PC-3 (cell line): ENCODE data around the gene LAMA3. TPM values are rescaled to one million over a fixed set of nuclear protein-coding genes. Genes with fewer than 3 reads are reported as not detected.

Source experiments
- ATAC-seq: fragments of 200-7000 bp; cut with Tn5 transposase; 2 replicates; pipeline ENCODE4 v1.9.1; 2020; ENCODE audit warnings: mild to moderate bottlenecking, moderate library complexity
- BruUV-seq: library from RNA; stranded (reverse); fragments of 400-500 nt; replicated peaks from 2 replicates; lab custom pipeline; 2021; lab: Mats Ljungman, UMichigan
- CTCF ChIA-PET: fragments of 300-600 bp; sonication (Branson Sonifier 250); formaldehyde crosslinking; loops from one replicate; lab custom pipeline; 2022; ENCODE audit warnings: antibody characterized with exemption; lab: Charles Lee
- POLR2A ChIA-PET: fragments of 300-600 bp; sonication (Branson Sonifier 250); formaldehyde crosslinking; loops from one replicate; lab custom pipeline; 2022; ENCODE audit warnings: antibody characterized with exemption; ENCODE audit not compliant: unreplicated experiment; lab: Charles Lee
- DNase-seq: peaks from one replicate; pipeline ENCODE4 v3.0.0-alpha.2; 2015
- H2AFZ ChIP-seq: fragments of 300-600 bp; sonication (generic); 2 replicates; pipeline ENCODE4 v1.6.0; 2016; ENCODE audit warnings: antibody characterized with exemption, low read length
- H3F3A ChIP-seq: fragments of 300-600 bp; sonication (generic); one replicate; pipeline ENCODE4 v1.6.0; 2017; ENCODE audit warnings: antibody characterized with exemption, low read length, control low read depth, mild to moderate bottlenecking; ENCODE audit not compliant: unreplicated experiment
- H3K27ac ChIP-seq: fragments of 300-600 bp; sonication (generic); 2 replicates; pipeline ENCODE4 v1.5.1; 2016; ENCODE audit warnings: mild to moderate bottlenecking, low read length
- H3K27me3 ChIP-seq: fragments of 300-600 bp; sonication (generic); 2 replicates; pipeline ENCODE4 v1.6.1; 2016; ENCODE audit warnings: low read length, mixed read lengths
- H3K36me3 ChIP-seq: fragments of 300-600 bp; sonication (generic); 2 replicates; pipeline ENCODE4 v1.6.1; 2016; ENCODE audit warnings: low read depth, mixed run types, low read length, mixed read lengths
- H3K4me1 ChIP-seq: fragments of 300-600 bp; sonication (generic); 2 replicates; pipeline ENCODE4 v1.5.1; 2016; ENCODE audit warnings: low read length; ENCODE audit not compliant: insufficient read depth
- H3K4me2 ChIP-seq: fragments of 300-600 bp; sonication (generic); 2 replicates; pipeline ENCODE4 v1.6.0; 2016; ENCODE audit warnings: low read length
- H3K4me3 ChIP-seq: fragments of 300-600 bp; sonication (generic); 2 replicates; pipeline ENCODE4 v1.5.1; 2016; ENCODE audit warnings: mild to moderate bottlenecking, low read length, mixed read lengths
- H3K79me2 ChIP-seq: fragments of 300-600 bp; sonication (generic); 2 replicates; pipeline ENCODE4 v1.6.1; 2017; ENCODE audit warnings: low read length, mixed read lengths
- H3K9ac ChIP-seq: fragments of 300-600 bp; sonication (generic); 2 replicates; pipeline ENCODE4 v1.6.0; 2016; ENCODE audit warnings: mild to moderate bottlenecking, low read length
- H3K9me2 ChIP-seq: fragments of 300-600 bp; sonication (generic); replicated peaks from 2 replicates; pipeline ENCODE4 v1.6.1; 2016; ENCODE audit warnings: mixed run types, low read length, mixed read lengths
- H3K9me3 ChIP-seq: fragments of 300-600 bp; sonication (generic); 2 replicates; pipeline ENCODE4 v1.6.1; 2016; ENCODE audit warnings: low read length, mixed read lengths
- H4K20me1 ChIP-seq: fragments of 300-600 bp; sonication (generic); 2 replicates; pipeline ENCODE4 v1.6.1; 2016; ENCODE audit warnings: low read length, mixed read lengths
- CTCF ChIP-seq: fragments of 300-600 bp; sonication (generic); conservative IDR thresholded peaks from 2 replicates; pipeline ENCODE4 v1.5.1; 2017; ENCODE audit warnings: antibody characterized with exemption, low read depth, mild to moderate bottlenecking, low read length
- EZH2 ChIP-seq: fragments of 300-600 bp; sonication (generic); IDR thresholded peaks from one replicate; pipeline ENCODE4 v1.6.1; 2017; ENCODE audit warnings: antibody characterized with exemption, mild to moderate bottlenecking, low read length; ENCODE audit not compliant: unreplicated experiment
- EZH2phosphoT487 ChIP-seq: fragments of 300-600 bp; sonication (generic); IDR thresholded peaks from 2 replicates; pipeline ENCODE4 v1.6.1; 2018; ENCODE audit warnings: mild to moderate bottlenecking, antibody characterized with exemption, low read length, borderline replicate concordance
- intact Hi-C: fragments of 100-400 bp; cut with micrococcal nuclease; formaldehyde crosslinking; loops from 2 replicates; pipeline ENCODE4 v1.9.0; 2023
- total RNA-seq: library from RNA; depleted of rRNA; stranded (reverse); fragments of >200 nt; gene quantifications from 2 replicates; pipeline ENCODE4 v1.2.3, GENCODE V29; 2014

The LAMA3 gene
- total RNA-seq, 1 experiment from 2014 or later: 224 TPM

GRCh38 chr18:23875966-23876895 lies 187.0 kb downstream of the LAMA3 start:
- H3K27ac ChIP-seq: no peak overlapping the region
- no TSS peak for BruUV-seq
- H3K4me1 ChIP-seq: peaks cover 13% of the 10 kb centered on the region
- H3K27me3 ChIP-seq: no peaks in the 10 kb centered on the region
- H3K9ac ChIP-seq: no peak overlapping the region
- H2AFZ ChIP-seq: no peak overlapping the region
- H3F3A ChIP-seq: no peaks in the 10 kb centered on the region
- intact Hi-C loops: no loop called here
- H3K9me3 ChIP-seq: no peaks in the 10 kb centered on the region
- ChIA-PET POLR2A (no interaction called here), CTCF (no interaction called here)
- no peaks in the 10 kb centered on the region for H3K9me2 ChIP-seq
- no peak overlapping the region for H3K4me3 ChIP-seq
- peaks cover 37% of the 10 kb centered on the region for H3K79me2 ChIP-seq
- no peak for TF ChIP-seq CTCF
- no peak for TF ChIP-seq EZH2phosphoT487
- no peak for TF ChIP-seq EZH2
- H3K4me2 ChIP-seq: peak overlapping the region; percentile 93
- H4K20me1 ChIP-seq: peaks cover 36% of the 10 kb centered on the region
- peaks cover 76% of the 10 kb centered on the region for H3K36me3 ChIP-seq
- no peak for DNase-seq
- ATAC-seq: no peak

- TF ChIP-seq CTCF (no peak), EZH2 (no peak), EZH2phosphoT487 (no peak)
- intact Hi-C loops: no loop called here
These were observed 187.7 kb downstream of the LAMA3 start for GRCh38 chr18:23876921-23877320.

GRCh38 chr18:23877371-23877770 lies 188.1 kb downstream of the LAMA3 start:
- Histone ChIP-seq H2AFZ (no peak overlapping the region), H3K9me3 (no peaks in the 10 kb centered on the region), H3K4me1 (peaks cover 1% of the 10 kb centered on the region), H3F3A (no peaks in the 10 kb centered on the region), H3K36me3 (peaks cover 82% of the 10 kb centered on the region), H3K4me2 (no peak overlapping the region), H4K20me1 (peaks cover 36% of the 10 kb centered on the region), H3K9me2 (no peaks in the 10 kb centered on the region), H3K4me3 (no peak overlapping the region), H3K79me2 (peaks cover 37% of the 10 kb centered on the region), H3K27ac (no peak overlapping the region), H3K27me3 (no peaks in the 10 kb centered on the region), H3K9ac (no peak overlapping the region)
- ChIA-PET POLR2A (no interaction called here), CTCF (no interaction called here)
- TF ChIP-seq EZH2phosphoT487 (no peak), CTCF (no peak), EZH2 (no peak)
- no peak for DNase-seq
- intact Hi-C loops: no loop called here
- BruUV-seq: no TSS peak
- ATAC-seq: no peak

More at GRCh38 chr18:23876921-23877320, 187.7 kb downstream of the LAMA3 start:
- BruUV-seq: no TSS peak
- H3K79me2 ChIP-seq: peaks cover 37% of the 10 kb centered on the region
- peaks cover 82% of the 10 kb centered on the region for H3K36me3 ChIP-seq
- H3K9me3 ChIP-seq: no peaks in the 10 kb centered on the region
- H3K27ac ChIP-seq: no peak overlapping the region
- DNase-seq (no peak), ATAC-seq (no peak)
- no peaks in the 10 kb centered on the region for H3K27me3 ChIP-seq
- H3K9me2 ChIP-seq: no peaks in the 10 kb centered on the region
- CTCF ChIA-PET: no interaction called here
- no peaks in the 10 kb centered on the region for H3F3A ChIP-seq
- no peak overlapping the region for H3K9ac ChIP-seq
- peaks cover 36% of the 10 kb centered on the region for H4K20me1 ChIP-seq
- no peak overlapping the region for H2AFZ ChIP-seq
- POLR2A ChIA-PET: no interaction called here
- H3K4me3 ChIP-seq: no peak overlapping the region
- H3K4me1 ChIP-seq: peaks cover 6% of the 10 kb centered on the region
- H3K4me2 ChIP-seq: no peak overlapping the region
